Right renal pelvis (tissue), 4 donors: ENCODE measurements around the gene HGFAC. TPM values are rescaled to one million over a fixed set of nuclear protein-coding genes. Genes with fewer than 3 reads are reported as not detected.
"Not testable (repeated sequence)": the region's sequence is repeated elsewhere in the genome, so short reads cannot be mapped to it uniquely, and the experiment has no call there.

Experiments used
- DNase-seq, 4 donors: peaks; one replicate each; pipeline ENCODE4 v3.0.0-alpha.2; 2013; ENCODE audit warnings: low read depth in 4 of 4, low spot score in 3 of 4, missing footprints in 1 of 4
- polyA plus RNA-seq, 4 donors: library from polyadenylated mRNA; unstranded; fragments of 120-200 nt; gene quantifications; one replicate each; pipeline ENCODE4 v1.2.1, GENCODE V29; 2013; ENCODE audit not compliant: insufficient read length in 4 of 4

Gene HGFAC
- polyA plus RNA-seq, 4 donors = 0.97 to 1.6 (median 1.3) TPM

GRCh38 chr4:3459156-3459555, 17.4 kb downstream of the HGFAC start:
- DNase-seq = not testable (repeated sequence)

GRCh38 chr4:3460926-3461325, 19.2 kb downstream of the HGFAC start:
- no peak for DNase-seq

- no peak for DNase-seq
Measured at GRCh38 chr4:3461515-3462291, 19.9 kb downstream of the HGFAC start.

GRCh38 chr4:3462321-3462789, 20.6 kb downstream of the HGFAC start:
- DNase-seq = no peak

GRCh38 chr4:3462790-3463415, 21.1 kb downstream of the HGFAC start, which contains the start of gene DOK7:
Gene DOK7, plus strand, starts transcription at chr4:3463306. Its CDS starts 70 bp downstream, at chr4:3463376.
- DNase-seq = no peak

GRCh38 chr4:3463556-3464348, 22.0 kb downstream of the HGFAC start:
- no peak for DNase-seq

- DNase-seq = no peak
Measured at GRCh38 chr4:3464349-3464905, 22.7 kb downstream of the HGFAC start.

- no peak for DNase-seq
Measured at GRCh38 chr4:3464911-3465697, 23.3 kb downstream of the HGFAC start.

- no peak for DNase-seq
Measured at GRCh38 chr4:3465698-3466671, 24.2 kb downstream of the HGFAC start.

- DNase-seq = no peak
Measured at GRCh38 chr4:3466691-3467600, 25.2 kb downstream of the HGFAC start.

GRCh38 chr4:3467601-3468031, 25.8 kb downstream of the HGFAC start:
- no peak for DNase-seq

- DNase-seq = no peak
Measured at GRCh38 chr4:3468154-3468553, 26.4 kb downstream of the HGFAC start.

- no peak for DNase-seq
Measured at GRCh38 chr4:3468804-3469203, 27.0 kb downstream of the HGFAC start.

- DNase-seq = no peak
Measured at GRCh38 chr4:3469386-3470243, 27.8 kb downstream of the HGFAC start.

- no peak for DNase-seq
Measured at GRCh38 chr4:3470244-3471097, 28.7 kb downstream of the HGFAC start.
